WI38 (cell line): Measurements from ENCODE around the gene ITPR1.

Experiments used
- H3K4me3 ChIP-seq: 2 replicates; pipeline ENCODE4 v1.5.1; 2011; ENCODE audit warnings: low read depth, mild to moderate bottlenecking, control low read depth, low read length
- TF ChIP-seq, protein P1 (sequence below): IDR thresholded peaks from 2 replicates; pipeline ENCODE4 v1.5.1; 2012; ENCODE audit warnings: low read depth, mild to moderate bottlenecking, control low read depth, low read length

Gene ITPR1

DNA sequence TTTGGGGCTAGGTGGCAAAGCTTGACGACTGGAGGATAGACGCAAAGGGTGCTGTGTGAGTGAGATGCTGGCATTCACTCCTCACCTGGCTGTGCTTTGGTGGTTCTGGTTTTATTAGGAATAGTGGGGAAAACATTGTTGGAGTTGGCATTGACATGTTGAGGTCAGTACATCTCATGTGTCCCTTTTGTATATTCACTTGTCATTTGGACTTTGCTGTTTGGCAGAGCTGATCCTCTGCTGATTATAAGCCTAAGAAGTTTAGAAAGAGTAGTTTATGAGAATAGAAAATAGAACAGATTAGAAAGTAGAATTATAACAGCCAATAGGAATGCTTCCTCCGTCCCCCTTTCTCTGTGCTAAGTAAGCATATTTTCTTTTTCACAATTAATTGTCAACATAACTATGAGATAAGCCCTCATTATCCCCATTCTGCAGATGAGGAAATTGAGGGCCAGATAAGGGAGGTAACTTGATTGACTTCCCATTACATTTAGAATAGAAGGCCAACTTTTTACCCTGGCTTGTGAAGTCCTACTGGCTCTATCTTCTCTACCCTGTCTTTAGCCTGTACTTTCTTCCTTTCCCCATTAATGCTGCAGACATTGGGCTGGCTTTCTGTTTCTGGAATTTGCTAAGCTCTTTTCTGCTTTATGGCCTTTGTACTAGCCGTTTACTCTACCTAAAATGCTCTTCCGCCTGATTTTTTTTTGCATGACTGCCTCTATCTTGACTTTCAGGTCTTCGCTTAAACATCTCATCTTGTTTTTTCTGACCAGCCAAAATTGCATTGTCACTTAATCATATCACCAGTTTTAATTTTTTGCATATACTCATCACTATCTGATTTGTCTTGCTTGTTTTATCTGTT lies 12.8 kb downstream of the ITPR1 start:
- TF ChIP-seq, protein P1, sequence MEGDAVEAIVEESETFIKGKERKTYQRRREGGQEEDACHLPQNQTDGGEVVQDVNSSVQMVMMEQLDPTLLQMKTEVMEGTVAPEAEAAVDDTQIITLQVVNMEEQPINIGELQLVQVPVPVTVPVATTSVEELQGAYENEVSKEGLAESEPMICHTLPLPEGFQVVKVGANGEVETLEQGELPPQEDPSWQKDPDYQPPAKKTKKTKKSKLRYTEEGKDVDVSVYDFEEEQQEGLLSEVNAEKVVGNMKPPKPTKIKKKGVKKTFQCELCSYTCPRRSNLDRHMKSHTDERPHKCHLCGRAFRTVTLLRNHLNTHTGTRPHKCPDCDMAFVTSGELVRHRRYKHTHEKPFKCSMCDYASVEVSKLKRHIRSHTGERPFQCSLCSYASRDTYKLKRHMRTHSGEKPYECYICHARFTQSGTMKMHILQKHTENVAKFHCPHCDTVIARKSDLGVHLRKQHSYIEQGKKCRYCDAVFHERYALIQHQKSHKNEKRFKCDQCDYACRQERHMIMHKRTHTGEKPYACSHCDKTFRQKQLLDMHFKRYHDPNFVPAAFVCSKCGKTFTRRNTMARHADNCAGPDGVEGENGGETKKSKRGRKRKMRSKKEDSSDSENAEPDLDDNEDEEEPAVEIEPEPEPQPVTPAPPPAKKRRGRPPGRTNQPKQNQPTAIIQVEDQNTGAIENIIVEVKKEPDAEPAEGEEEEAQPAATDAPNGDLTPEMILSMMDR: no peak
- H3K4me3 ChIP-seq: no peak overlapping the region

- no peak overlapping the region for H3K4me3 ChIP-seq
- TF ChIP-seq, protein P1: no peak
These were observed 13.4 kb downstream of the ITPR1 start for GRCh38 chr3:4506559-4507023.

DNA sequence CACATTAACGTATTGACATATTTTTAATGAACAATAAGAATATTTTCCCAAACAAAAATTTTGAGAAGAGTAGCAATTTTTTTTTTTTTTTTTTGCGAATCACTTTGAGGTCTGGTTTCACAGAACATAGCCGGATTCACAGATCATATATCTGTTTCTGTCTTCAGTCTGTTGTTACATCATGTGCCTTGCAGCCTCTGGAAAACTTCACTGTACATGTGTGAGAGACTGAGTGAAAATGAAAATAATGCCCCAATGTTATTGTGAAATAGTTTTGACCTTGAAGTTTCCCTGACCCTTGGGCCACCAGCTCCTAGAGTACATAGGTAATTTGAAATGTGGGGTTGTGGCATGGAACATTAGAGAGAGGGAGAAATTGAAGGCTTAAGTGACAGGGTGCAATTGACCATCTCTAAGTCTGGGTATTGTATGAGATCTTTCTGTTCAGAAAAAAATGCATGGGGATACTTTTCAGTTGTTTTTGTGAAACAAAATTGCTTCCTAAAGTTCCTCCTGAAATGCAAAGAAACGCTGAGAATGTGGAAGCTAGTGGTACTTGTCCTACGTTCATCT lies 14.0 kb downstream of the ITPR1 start:
- TF ChIP-seq, protein P1: no peak
- H3K4me3 ChIP-seq: no peak overlapping the region

GRCh38 chr3:4508048-4508981 lies 15.2 kb downstream of the ITPR1 start:
- no peak overlapping the region for H3K4me3 ChIP-seq
- TF ChIP-seq, protein P1: no peak

DNA sequence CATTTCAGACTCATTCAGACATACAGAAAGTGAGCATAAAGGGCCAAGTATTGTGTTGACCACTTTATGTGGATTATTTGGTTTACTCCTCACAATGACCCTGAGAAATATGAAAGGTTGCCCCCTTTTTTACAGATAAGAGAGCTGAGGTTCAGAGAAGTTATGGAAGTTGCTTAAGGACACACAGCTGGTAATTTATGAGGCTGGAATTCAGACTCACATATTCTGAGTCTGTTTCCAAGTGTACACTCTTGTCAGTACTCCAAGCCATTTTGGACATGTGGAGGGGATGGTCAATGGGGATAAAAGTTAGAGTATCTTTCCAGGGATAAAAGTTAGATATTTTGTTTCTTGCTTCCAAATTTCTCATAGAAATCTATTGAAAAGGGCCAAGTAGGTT lies 15.9 kb downstream of the ITPR1 start:
- TF ChIP-seq, protein P1: no peak

DNA sequence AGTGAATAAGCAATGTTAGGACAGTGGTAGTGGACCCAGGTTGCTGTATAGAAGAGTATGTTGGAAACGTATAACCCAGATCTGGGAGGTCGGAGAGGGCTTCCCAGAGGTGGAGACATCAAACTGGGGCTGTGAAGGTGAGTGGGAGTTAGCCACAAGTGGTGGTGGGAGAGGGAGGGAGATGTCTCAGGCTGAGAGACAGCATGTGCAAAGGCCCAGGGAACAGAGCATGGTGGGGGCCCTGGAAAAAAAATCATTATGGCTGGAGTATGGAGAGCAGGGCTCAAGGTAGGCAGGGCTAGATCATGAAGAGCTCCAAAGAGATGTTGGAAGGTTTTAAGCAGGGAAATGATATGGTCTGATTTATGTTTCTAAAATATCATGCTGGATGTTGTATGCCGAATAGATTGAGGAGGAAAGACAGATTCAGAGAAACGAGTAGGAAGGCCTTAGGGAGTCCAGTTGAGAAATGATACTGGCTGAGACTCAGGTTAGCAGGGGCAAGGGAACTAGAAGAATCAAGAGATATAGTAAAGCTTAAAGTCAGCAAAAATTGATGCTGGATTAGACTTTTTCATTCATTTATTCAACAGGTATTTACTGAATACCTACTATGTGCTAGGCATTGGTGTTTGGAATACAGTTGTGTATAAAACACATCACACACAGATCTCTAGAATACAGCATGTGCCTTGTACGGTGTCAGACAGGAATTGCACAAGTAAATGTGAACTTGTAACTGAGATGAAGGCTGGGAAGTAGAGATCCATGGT lies 17.0 kb downstream of the ITPR1 start:
- H3K4me3 ChIP-seq: no peak overlapping the region
- TF ChIP-seq, protein P1: no peak

More for the DNA sequence above, 15.9 kb downstream of the ITPR1 start:
- no peak overlapping the region for H3K4me3 ChIP-seq
